Left ventricle myocardium inferior (tissue), 1 donor: ENCODE results near the gene SSPN. TPM values are rescaled to one million over a fixed set of nuclear protein-coding genes. Genes with fewer than 3 reads are reported as not detected.
"Not testable (repeated sequence)": the region's sequence is repeated elsewhere in the genome, so short reads cannot be mapped to it uniquely, and the experiment has no call there.

ENCODE experiments used
- DNase-seq: peaks from one replicate; pipeline ENCODE4 v3.0.0-alpha.2; 2020
- H3K27ac ChIP-seq: fragments of 200-600 bp; replicated peaks from 2 replicates; pipeline ENCODE4 v1.8.0; 2021
- H3K27me3 ChIP-seq: fragments of 200-600 bp; 2 replicates; pipeline ENCODE4 v1.8.0; 2021; ENCODE audit warnings: low read depth
- H3K36me3 ChIP-seq: fragments of 200-600 bp; 2 replicates; pipeline ENCODE4 v1.8.0; 2021
- H3K4me1 ChIP-seq: fragments of 200-600 bp; 2 replicates; pipeline ENCODE4 v1.8.0; 2021
- H3K4me3 ChIP-seq: fragments of 200-600 bp; 2 replicates; pipeline ENCODE4 v1.8.0; 2021; ENCODE audit warnings: mild to moderate bottlenecking, moderate library complexity
- H3K9me3 ChIP-seq: fragments of 200-600 bp; replicated peaks from 2 replicates; pipeline ENCODE4 v1.8.0; 2021
- intact Hi-C: fragments of 100-400 bp; cut with micrococcal nuclease; formaldehyde crosslinking; loops from one replicate; pipeline ENCODE4 v1.11.0; 2022
- total RNA-seq: library from RNA; stranded (reverse); fragmentation: NEBNext Ultra II Directional; extraction: Animal tissue kit (Norgen Biotek cat#: 25700); gene quantifications from one replicate; pipeline ENCODE4 v1.2.1, GENCODE V29; 2021
- TF ChIP-seq, protein P1 (sequence below): fragments of 200-600 bp; IDR thresholded peaks from 2 replicates; pipeline ENCODE4 v1.8.0; 2021; ENCODE audit warnings: antibody characterized with exemption, mild to moderate bottlenecking, borderline replicate concordance
- donor health status: DM: no; HTN: yes; CAD: no; lungs with severe emphysema.

SSPN gene
- total RNA-seq, 1 donor from 2014 or later = 67.4 TPM

DNA sequence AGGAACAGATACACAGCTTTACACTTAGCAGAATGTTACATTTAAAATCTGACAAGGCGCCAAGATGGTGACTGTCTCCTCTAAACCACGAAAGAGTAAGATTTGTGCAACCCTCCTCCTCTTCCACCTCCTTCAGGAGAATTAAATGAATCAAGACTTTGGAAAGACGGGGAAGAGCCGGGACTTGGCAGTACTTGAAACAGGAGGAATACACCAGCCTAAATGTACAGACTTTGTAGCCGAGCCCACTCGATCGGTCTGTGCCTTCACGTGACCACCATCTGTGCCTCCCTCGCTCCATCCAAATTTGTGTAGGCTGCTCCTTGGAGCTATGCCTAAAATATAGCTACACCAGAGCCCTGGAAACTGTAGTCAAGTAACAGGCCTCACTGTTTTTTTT, 38.3 kb downstream of the SSPN start:
- TF ChIP-seq, protein P1, sequence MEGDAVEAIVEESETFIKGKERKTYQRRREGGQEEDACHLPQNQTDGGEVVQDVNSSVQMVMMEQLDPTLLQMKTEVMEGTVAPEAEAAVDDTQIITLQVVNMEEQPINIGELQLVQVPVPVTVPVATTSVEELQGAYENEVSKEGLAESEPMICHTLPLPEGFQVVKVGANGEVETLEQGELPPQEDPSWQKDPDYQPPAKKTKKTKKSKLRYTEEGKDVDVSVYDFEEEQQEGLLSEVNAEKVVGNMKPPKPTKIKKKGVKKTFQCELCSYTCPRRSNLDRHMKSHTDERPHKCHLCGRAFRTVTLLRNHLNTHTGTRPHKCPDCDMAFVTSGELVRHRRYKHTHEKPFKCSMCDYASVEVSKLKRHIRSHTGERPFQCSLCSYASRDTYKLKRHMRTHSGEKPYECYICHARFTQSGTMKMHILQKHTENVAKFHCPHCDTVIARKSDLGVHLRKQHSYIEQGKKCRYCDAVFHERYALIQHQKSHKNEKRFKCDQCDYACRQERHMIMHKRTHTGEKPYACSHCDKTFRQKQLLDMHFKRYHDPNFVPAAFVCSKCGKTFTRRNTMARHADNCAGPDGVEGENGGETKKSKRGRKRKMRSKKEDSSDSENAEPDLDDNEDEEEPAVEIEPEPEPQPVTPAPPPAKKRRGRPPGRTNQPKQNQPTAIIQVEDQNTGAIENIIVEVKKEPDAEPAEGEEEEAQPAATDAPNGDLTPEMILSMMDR = no peak
- no peak overlapping the region for H3K27ac ChIP-seq
- H3K4me3 ChIP-seq = no peak overlapping the region
- H3K9me3 ChIP-seq = no peaks in the 10 kb centered on the region
- DNase-seq = no peak
- intact Hi-C loops = no loop called here
- peaks cover 4% of the 10 kb centered on the region for H3K4me1 ChIP-seq
- H3K36me3 ChIP-seq = no peaks in the 10 kb centered on the region
- H3K27me3 ChIP-seq = no peaks in the 10 kb centered on the region

DNA sequence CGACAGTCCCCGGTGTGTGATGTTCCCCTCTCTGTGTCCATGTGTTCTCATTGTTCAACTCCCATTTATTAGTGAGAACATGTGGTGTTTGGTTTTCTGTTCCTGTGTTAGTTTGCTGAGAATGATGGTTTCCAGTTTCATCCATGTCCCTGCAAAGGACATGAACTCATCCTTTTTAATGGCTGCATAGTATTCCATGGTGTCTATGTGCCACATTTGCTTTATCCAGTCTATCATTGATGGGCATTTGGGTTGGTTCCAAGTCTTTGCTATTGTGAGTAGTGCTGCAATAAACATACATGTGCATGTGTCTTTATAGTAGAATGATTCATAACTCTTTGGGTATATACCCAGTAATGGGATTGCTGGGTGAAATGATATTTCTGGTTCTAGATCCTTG, 40.1 kb downstream of the SSPN start:
- H3K27me3 ChIP-seq, intact Hi-C loops, DNase-seq, H3K36me3 ChIP-seq, H3K9me3 ChIP-seq, H3K4me3 ChIP-seq, H3K27ac ChIP-seq: not testable (repeated sequence)
- H3K4me1 ChIP-seq = peaks cover 20% of the 10 kb centered on the region

DNA sequence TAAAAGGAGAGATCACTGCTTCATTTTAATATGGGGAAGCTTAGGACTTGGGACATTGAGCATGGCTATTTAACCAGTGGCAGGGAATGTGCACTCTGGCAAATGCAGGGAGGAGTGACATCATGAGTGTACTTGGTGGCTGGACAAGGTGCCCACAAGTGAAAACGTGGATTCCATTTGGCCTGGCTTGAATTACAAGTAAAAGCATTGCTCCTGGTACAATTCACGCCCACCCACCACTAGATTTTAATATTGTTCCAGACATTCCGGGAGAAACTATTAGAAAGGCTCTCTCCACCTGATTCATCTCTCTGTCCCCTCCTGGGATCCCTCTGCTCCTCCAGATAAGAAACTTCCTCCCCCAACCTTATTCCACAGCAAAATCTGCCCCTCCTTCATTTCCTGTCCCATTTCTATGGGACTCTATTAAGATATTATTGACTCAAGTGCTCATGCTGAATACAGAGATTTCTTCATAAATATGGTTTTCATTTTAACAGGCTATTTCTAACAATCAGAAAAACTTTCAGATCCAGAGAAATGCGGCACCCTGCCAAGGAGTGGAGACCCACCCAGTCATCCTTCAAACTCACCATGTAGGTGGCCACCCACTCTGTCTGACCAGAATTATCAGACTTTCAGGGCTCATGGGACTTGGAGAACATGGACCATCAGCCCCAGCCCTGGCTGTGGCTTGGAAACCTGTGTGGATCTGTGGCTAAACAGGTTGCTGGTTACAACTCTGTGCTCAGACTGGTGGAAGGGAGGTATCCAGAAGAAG, 43.2 kb downstream of the SSPN start:
- TF ChIP-seq, protein P1 = no peak
- no peaks in the 10 kb centered on the region for H3K27me3 ChIP-seq
- H3K27ac ChIP-seq = peak overlapping the region; percentile 61
- intact Hi-C loops = no loop called here
- no peaks in the 10 kb centered on the region for H3K9me3 ChIP-seq
- H3K4me3 ChIP-seq = no peak overlapping the region
- peaks cover 23% of the 10 kb centered on the region for H3K4me1 ChIP-seq
- DNase-seq = peak; percentile 28
- no peaks in the 10 kb centered on the region for H3K36me3 ChIP-seq

DNA sequence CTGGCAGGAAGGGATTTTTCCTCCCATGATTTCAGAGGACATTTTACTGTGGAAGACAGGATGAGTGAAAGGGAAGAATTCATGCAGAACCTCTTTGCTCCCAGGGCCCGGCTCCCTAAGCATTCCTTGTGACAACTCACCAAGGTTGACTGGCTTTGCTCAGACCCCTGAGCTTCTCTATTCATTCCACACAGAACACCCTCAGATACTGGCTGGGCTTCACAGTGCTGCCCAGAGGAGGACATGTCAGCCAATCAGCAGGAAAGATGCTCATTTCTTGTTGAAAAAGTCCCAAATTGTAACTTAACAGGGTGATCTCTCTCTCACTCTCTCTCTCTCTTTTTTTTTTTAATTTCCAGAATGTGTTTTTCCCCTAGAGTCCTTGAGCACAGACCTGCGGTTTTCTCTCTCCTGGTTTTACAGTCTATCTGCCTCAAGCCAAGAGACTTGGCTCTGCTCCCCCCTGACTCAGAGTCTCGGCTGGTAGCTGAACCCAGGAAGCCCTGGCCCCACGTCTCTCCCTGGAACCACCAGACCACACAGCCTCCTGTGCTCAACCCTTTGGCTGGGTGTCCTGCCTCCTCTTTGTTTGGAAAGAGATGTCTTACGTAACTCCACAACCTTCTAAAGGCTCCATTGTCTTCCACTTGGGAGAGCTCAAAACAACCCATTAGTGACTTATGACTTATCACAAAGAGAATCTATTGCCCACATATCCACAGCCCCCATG, 43.9 kb downstream of the SSPN start:
- intact Hi-C loops = no loop called here
- H3K9me3 ChIP-seq = no peaks in the 10 kb centered on the region
- no peaks in the 10 kb centered on the region for H3K27me3 ChIP-seq
- peak; percentile 66 for DNase-seq
- TF ChIP-seq, protein P1 = no peak
- no peak overlapping the region for H3K4me3 ChIP-seq
- H3K27ac ChIP-seq = peak overlapping the region; percentile 61
- H3K4me1 ChIP-seq = peaks cover 23% of the 10 kb centered on the region
- H3K36me3 ChIP-seq = no peaks in the 10 kb centered on the region

DNA sequence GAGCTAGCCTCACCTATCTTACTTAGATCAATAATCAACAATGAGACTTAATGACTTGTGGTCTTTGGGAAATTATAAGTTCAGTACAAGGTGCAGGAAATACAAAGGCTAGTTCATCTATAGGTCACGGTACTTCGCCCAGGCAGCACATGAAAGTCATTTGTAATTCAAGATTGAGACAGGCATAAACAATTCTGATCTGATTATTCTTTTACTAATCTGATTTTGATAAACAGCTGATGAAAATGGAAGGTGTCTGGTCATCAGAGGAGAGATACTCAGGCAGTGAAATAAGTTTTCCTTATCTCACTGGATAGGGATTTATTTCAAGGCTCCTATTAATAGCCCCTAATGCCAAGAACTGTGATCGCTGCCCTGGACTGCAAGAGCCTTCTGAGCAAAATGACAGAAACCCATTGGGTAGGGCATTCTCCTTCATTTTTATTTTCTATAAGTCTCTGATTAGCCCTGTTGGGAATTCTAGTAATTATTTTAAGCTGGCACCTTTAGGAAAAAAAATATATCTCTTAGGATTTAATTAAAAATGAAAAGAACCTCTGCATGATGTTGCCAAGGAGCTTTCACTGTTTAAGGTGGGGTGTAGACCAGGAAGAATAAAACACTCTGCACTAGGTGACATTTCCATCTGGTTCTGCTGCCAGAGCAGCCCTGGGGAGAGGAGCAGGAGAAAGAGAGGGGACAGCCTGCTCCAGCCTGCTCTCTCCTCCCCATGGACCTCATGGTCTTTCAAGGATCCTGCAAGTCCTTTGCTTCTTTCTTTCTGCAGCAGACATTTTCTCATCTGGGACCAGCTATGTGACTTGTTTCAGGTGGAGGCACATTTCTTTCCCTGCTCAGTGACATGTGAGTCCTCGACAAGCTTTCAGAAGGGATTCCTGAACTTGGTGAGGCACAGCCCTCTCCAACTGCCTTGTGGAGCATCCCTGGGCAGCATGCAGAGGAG, 44.8 kb downstream of the SSPN start:
- peak overlapping the region; percentile 61 for H3K27ac ChIP-seq
- TF ChIP-seq, protein P1 = no peak
- DNase-seq = no peak
- H3K9me3 ChIP-seq = no peaks in the 10 kb centered on the region
- H3K4me3 ChIP-seq = no peak overlapping the region
- H3K36me3 ChIP-seq = no peaks in the 10 kb centered on the region
- intact Hi-C loops = no loop called here
- peaks cover 23% of the 10 kb centered on the region for H3K4me1 ChIP-seq
- no peaks in the 10 kb centered on the region for H3K27me3 ChIP-seq
